ENCODE measurements around the gene ACOX1. TPM values are rescaled to one million over a fixed set of nuclear protein-coding genes. Genes with fewer than 3 reads are reported as not detected.

The ACOX1 gene
- 56.1 TPM for total RNA-seq

GRCh38 chr17:75978938-75979704, at the start of gene ACOX1, which contains the start of gene TEN1:
Gene ACOX1, minus strand, starts transcription at chr17:75979166. Its CDS starts 93 bp downstream, at chr17:75979073.
Gene TEN1, plus strand, starts transcription at chr17:75979240. Its CDS starts 6,953 bp downstream, at chr17:75986193.

DNA sequence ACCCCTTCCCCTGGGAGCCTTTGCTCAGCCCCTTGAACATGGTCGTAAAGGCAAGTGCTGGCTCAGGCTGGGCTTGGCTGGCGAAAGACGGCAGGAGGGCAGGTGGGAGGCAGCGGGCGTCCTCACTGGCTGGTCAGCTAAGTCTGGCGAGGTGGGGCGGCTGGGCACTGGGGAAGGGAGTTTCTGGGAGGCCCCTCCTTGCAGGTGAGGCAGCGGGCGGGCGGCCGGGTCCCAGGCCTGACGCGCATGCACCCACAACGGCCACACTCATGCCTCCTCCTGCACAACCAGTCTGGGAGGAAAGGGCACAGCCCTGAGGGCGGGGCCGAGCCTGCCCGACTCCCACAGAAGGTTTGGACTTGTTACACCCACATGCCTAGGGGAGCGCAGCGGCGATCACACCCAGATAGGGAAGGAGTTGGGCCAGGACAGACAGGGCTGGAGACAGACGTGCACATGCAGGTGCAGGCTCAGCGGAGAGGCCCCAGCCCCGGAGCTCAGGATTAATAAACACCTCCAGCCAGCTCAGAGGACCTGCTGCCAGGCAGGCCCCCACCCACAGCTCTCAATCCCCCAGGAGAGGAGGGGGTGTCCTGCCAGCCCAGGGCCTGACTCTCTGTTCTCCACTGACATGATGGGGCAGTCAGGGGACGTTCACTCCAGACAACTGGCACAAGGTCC, 48.3 kb upstream of the ACOX1 start, which contains the start of gene EVPL:
Gene EVPL (minus strand): TSS at position 148 of the 681 bp plus-strand sequence. CDS start 108 bp downstream, at position 40.

DNA sequence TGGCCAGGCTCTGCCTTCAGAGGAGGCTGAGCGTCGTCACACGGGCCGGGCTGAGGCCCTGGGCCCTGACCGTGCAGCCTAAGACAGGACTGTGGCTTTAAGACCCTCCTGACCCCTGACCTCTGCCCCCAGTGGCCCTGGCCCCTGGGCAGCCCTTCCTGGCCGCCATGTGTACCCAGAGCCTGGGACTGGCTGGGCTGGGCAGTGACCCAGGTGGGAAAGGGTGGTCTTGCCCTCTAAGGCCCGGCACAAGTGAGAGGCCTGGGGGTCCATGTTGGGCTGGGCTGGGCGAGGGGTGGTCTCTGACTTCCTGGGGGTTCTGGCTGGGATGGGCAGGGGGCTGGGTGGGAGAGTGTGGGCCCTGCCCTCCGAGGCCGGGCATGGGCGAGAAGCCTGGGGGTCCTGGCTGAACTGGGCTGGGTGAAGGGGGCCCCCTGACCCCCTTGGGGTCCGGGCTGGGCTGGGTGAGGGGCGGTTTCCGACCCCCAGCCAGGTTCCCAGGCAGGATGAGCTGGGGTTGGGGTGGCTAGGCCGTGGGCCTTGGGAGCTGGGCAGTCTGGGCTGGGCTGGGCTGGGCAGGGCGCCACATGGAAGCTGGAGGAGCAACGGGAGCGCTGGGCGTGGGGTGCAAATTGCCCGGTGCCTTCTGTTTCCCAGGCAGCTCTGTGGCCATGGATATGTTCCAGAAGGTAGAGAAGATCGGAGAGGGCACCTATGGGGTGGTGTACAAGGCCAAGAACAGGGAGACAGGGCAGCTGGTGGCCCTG, 22.0 kb upstream of the ACOX1 start, which contains the start of gene CDK3:
Gene CDK3 (plus strand): TSS at position 101 of the 767 bp plus-strand sequence. CDS start 571 bp downstream, at position 672.

DNA sequence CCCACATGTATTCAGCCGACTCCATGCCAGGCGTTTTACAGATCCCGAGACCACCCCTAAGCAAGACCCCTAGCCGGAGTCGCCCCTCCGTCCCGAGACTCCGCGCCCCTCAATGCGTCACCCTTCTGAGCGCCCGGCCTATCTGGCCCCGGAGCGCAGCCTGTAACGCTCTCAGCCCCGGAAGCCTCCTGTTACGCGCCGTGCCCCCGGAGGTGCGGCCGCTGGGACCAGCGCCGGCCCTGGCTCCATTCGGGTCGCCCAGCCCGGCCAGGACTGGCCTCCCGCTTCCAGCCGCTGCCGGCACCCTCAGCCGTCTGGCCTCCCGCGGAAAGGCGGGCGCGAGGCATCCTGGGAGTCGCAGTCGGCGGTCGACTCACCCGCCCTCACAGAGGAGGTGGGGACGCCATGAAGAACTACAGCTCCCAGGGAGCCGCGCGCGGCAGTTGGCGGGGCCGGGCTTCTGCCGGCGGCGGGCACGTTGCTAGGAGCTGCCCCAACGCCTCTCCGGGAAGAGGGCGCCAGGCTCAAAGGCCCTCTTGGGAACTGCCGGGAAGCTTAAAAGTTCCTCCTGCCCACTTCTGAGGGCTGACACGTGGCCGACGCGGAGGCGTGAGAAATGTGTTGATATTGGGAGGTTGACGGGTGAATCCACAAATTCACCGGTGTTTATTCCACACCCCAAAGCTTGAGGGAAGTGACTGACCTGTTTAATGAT, 38.1 kb downstream of the ACOX1 start, which contains the start of gene FBF1:
Gene FBF1 (minus strand): TSS at position 316 of the 715 bp plus-strand sequence. CDS start 2,893 bp downstream, outside the sequence.

DNA sequence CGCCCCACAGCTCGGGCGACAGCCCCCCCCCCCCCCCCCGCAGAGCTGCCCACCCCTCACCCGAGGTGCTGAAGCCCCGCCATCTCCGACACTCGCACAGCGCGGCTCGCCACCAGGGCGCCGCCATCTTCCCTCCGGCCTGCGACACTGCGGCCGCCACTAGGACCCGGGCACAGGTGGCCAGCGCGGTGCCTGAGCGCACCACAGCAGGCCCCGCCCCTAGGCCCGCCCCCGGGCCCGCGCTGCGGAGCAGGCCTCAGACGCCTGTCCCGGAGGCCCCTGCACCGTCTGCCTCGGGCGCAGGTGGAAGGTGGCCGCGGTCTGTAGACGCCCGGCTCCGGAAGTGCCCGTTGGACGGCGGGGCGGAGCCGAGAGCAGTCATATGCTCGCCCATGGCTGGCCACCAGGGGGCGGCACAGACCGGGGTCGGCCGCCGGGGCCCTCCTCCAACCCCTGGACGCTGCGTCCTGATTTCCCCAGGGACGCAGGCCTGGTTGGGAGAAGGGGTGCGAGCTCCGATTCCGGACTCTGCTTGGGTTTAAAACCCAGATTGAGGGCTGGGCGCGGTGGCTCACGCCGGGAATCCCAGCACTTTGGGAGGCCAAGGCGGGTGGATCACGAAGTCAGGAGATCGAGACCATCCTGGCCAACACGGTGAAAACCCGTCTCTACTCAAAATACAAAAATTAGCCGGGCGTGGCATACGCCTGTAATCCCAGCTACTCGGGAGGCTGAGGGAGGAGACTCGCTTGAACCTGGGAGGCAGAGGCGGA, 74.0 kb downstream of the ACOX1 start, which contains the start of gene MRPL38:
Gene MRPL38 (minus strand): TSS at position 136 of the 773 bp plus-strand sequence. CDS start 9 bp downstream, at position 127.

DNA sequence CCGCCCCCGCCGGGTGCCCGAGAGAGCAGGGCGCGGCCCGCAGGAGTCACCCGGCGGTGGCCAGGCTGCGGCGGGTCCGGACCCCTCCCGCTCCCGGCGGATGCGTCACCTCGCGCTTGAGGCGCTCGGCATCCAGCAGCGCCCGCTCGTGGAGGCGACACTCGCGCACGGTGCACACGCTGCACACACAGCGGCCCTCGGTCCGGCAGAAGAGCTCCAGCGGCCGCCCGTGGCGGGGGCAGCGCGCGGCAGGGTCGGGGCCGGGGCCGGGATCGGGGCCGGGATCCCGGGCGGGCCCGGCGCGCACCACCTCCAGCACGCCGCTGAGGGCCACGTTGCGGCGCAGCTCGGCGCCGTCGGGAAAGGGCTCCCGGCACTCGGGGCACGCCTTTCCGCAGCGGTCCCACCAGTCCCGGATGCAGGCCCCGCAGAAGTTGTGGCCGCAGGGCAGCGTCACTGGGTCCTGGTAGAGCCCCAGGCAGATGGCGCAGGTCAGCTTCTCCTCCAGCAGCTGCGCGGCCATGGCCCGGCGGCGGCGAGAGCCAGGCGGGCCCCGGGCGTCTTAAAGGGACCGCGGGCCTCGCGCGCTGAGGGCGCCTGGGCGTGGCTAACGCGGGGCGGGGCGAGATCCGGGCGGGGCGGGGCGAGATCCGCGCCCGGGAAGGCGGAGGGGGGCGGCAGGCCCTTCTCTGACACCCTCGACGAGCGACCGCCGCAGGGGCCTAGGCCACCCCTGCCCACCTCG, 82.4 kb downstream of the ACOX1 start, which contains the start of gene TRIM65:
Gene TRIM65 (minus strand): TSS at position 537 of the 745 bp plus-strand sequence. CDS start 14 bp downstream, at position 523.

Other genes starting within 250 kb of the ACOX1 start
- gene GALK1, start 214.0 kb downstream of the ACOX1 start, total RNA-seq: 31.0 TPM
- gene UNK, start 194.4 kb downstream of the ACOX1 start, total RNA-seq: 60.3 TPM
- gene UNC13D, start 134.8 kb downstream of the ACOX1 start, total RNA-seq: 12.6 TPM
- 38.6 TPM for gene WBP2, start 123.8 kb downstream of the ACOX1 start, total RNA-seq
- gene TRIM47, start 100.6 kb downstream of the ACOX1 start, total RNA-seq: 25.9 TPM
- 23.2 TPM for gene TRIM65, start 82.2 kb downstream of the ACOX1 start, total RNA-seq
- 61.1 TPM for gene MRPL38, start 74.3 kb downstream of the ACOX1 start, total RNA-seq
- gene FBF1, start 38.1 kb downstream of the ACOX1 start, total RNA-seq: 16.5 TPM
- 24.6 TPM for gene TEN1, start 74 bp upstream of the ACOX1 start, total RNA-seq
- 7.3 TPM for gene CDK3, start 21.7 kb upstream of the ACOX1 start, total RNA-seq
- 28.3 TPM for gene EVPL, start 48.1 kb upstream of the ACOX1 start, total RNA-seq
- gene SRP68, start 93.4 kb upstream of the ACOX1 start, total RNA-seq: 52.5 TPM
- gene GALR2, start 95.6 kb upstream of the ACOX1 start, total RNA-seq: 0.12 TPM
- not detected for gene ZACN, start 100.0 kb upstream of the ACOX1 start, total RNA-seq
- gene EXOC7, start 124.6 kb upstream of the ACOX1 start, total RNA-seq: 142 TPM
- 21.6 TPM for gene FOXJ1, start 162.1 kb upstream of the ACOX1 start, total RNA-seq

Data from metanephros (tissue), 1 donor.